CD4-positive, alpha-beta T cell (primary cell): ENCODE results near the gene C11orf54. TPM values are rescaled to one million over a fixed set of nuclear protein-coding genes. Genes with fewer than 3 reads are reported as not detected.

Experiments used
- ATAC-seq: fragments of 200-7000 bp; cut with Tn5 transposase; one replicate; pipeline ENCODE4 v1.10.0; 2022; ENCODE audit warnings: mild to moderate bottlenecking; ENCODE audit not compliant: poor library complexity
- CTCF ChIA-PET: fragments of 350-600 bp; sonication (Branson Sonifier 250); formaldehyde crosslinking; loops from one replicate; lab custom pipeline; 2021; ENCODE audit warnings: antibody characterized with exemption, inconsistent platforms; lab: Charles Lee
- POLR2A ChIA-PET: fragments of 350-600 bp; sonication (Branson Sonifier 250); formaldehyde crosslinking; loops from one replicate; lab custom pipeline; 2021; ENCODE audit warnings: antibody characterized with exemption, inconsistent platforms; lab: Charles Lee
- DNase-seq, 14 experiments: peaks; one replicate each; pipeline ENCODE4 v3.0.0-alpha.2; 2013 to 2020; ENCODE audit warnings: mixed read lengths in 2 of 14
- H3K27ac ChIP-seq, 2 donors: one replicate each; pipeline versions ENCODE4 v1.5.1 to v1.7.0; 2013; ENCODE audit warnings: low read length in 2 of 2, low read depth in 1 of 2, mild to moderate bottlenecking in 1 of 2
- H3K27me3 ChIP-seq, 2 experiments: 1 replicate in 1 of 2; 2 replicates in 1 of 2; pipeline versions ENCODE4 v1.6.1 to v1.7.0; 2013; ENCODE audit warnings: low read length in 2 of 2, control low read depth in 1 of 2, mild to moderate bottlenecking in 1 of 2, moderate library complexity in 1 of 2; ENCODE audit not compliant: insufficient read depth in 2 of 2, control insufficient read depth in 1 of 2
- H3K36me3 ChIP-seq: one replicate; pipeline ENCODE4 v1.6.1; 2013; ENCODE audit warnings: low read length, control low read depth; ENCODE audit not compliant: insufficient read depth
- H3K4me1 ChIP-seq: one replicate; pipeline ENCODE4 v1.6.1; 2013; ENCODE audit warnings: low read length, control low read depth; ENCODE audit not compliant: insufficient read depth
- H3K4me3 ChIP-seq: one replicate; pipeline ENCODE4 v1.5.1; 2013; ENCODE audit warnings: mild to moderate bottlenecking, low read length, moderate library complexity
- H3K9me3 ChIP-seq, 2 experiments: 1 replicate in 1 of 2; 2 replicates in 1 of 2; pipeline versions ENCODE4 v1.6.1 to v1.7.0; 2013; ENCODE audit warnings: low read length in 2 of 2, mild to moderate bottlenecking in 2 of 2, control low read depth in 1 of 2, moderate library complexity in 1 of 2; ENCODE audit not compliant: control insufficient read depth in 1 of 2, insufficient read depth in 1 of 2
- H3K27ac Mint-ChIP-seq: one replicate; pipeline ENCODE4 v1.8.0; 2020; ENCODE audit warnings: mixed read lengths
- H3K27me3 Mint-ChIP-seq: one replicate; pipeline ENCODE4 v1.8.0; 2021; ENCODE audit warnings: mixed read lengths
- H3K36me3 Mint-ChIP-seq: one replicate; pipeline ENCODE4 v1.8.0; 2021; ENCODE audit warnings: low read depth, mixed read lengths
- H3K4me1 Mint-ChIP-seq: one replicate; pipeline ENCODE4 v1.8.0; 2021; ENCODE audit warnings: low read depth, mixed read lengths
- H3K4me3 Mint-ChIP-seq: one replicate; pipeline ENCODE4 v1.8.0; 2020; ENCODE audit warnings: mild to moderate bottlenecking, mixed read lengths
- H3K9me3 Mint-ChIP-seq: one replicate; pipeline ENCODE4 v1.8.0; 2020; ENCODE audit warnings: mixed read lengths
- intact Hi-C, 2 experiments: fragments of 100-400 bp; cut with DNase I in 1 of 2; cut with micrococcal nuclease in 1 of 2; formaldehyde crosslinking; loops; one replicate each; pipeline versions ENCODE4 v1.15.1 to v1.9.0; 2023 to 2025; cut with DNase I, micrococcal nuclease
- microRNA-seq: library from miRNA; unstranded; fragments of <30 nt; microRNA quantifications from one replicate; pipeline ENCODE4 v1.2.0, GENCODE V29; 2021; ENCODE audit warnings: borderline microRNAs expressed, borderline replicate concordance
- total RNA-seq, 174 experiments: library from RNA in 2 of 174; stranded (reverse) in 2 of 174; gene quantifications; one replicate each; pipeline ENCODE4 v1.2.3 and lab custom pipeline; 2021 to 2026
- TF ChIP-seq, protein P1 (sequence below): fragments of 200-600 bp; IDR thresholded peaks from one replicate; pipeline ENCODE4 v1.8.0; 2022; ENCODE audit warnings: antibody characterized with exemption, mild to moderate bottlenecking

The C11orf54 gene
- total RNA-seq, 2 experiments from 2014 or later: 6.8 to 8.0 TPM

DNA sequence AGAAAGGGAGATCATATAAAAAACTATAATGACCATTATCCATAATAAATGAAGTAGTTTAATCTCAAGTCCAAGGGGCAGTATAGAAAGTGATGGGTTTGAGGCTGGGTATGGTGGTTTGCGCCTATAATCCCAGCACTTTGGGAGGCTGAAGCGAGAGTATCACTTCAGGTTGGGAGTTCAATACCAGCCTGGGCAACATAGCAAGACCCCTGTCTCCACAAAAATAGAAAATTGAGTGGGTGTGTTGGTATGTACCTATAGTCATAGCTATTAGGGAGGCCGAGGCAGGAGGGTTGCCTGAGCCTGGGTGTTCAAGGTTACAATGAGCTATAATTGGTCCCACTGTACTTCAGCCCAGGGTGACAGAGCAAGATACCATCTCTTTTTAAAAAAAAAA, 66.5 kb downstream of the C11orf54 start:
- H3K36me3 ChIP-seq: peaks cover 95% of the 10 kb centered on the region
- Mint-ChIP-seq H3K4me1 (no peaks in the 10 kb centered on the region), H3K9me3 (no peaks in the 10 kb centered on the region), H3K27ac (no peak overlapping the region), H3K27me3 (no peaks in the 10 kb centered on the region), H3K36me3 (peaks cover 93% of the 10 kb centered on the region), H3K4me3 (no peak overlapping the region)
- no peaks in the 10 kb centered on the region for H3K27me3 ChIP-seq
- DNase-seq: no peak
- H3K4me3 ChIP-seq: no peak overlapping the region
- no peak overlapping the region for H3K27ac ChIP-seq
- ChIA-PET CTCF (no interaction called here), POLR2A (no interaction called here)
- no peaks in the 10 kb centered on the region for H3K4me1 ChIP-seq
- no peak for ATAC-seq
- TF ChIP-seq, protein P1, sequence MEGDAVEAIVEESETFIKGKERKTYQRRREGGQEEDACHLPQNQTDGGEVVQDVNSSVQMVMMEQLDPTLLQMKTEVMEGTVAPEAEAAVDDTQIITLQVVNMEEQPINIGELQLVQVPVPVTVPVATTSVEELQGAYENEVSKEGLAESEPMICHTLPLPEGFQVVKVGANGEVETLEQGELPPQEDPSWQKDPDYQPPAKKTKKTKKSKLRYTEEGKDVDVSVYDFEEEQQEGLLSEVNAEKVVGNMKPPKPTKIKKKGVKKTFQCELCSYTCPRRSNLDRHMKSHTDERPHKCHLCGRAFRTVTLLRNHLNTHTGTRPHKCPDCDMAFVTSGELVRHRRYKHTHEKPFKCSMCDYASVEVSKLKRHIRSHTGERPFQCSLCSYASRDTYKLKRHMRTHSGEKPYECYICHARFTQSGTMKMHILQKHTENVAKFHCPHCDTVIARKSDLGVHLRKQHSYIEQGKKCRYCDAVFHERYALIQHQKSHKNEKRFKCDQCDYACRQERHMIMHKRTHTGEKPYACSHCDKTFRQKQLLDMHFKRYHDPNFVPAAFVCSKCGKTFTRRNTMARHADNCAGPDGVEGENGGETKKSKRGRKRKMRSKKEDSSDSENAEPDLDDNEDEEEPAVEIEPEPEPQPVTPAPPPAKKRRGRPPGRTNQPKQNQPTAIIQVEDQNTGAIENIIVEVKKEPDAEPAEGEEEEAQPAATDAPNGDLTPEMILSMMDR: no peak
- intact Hi-C loops: no loop called here
- no peaks in the 10 kb centered on the region for H3K9me3 ChIP-seq

DNA sequence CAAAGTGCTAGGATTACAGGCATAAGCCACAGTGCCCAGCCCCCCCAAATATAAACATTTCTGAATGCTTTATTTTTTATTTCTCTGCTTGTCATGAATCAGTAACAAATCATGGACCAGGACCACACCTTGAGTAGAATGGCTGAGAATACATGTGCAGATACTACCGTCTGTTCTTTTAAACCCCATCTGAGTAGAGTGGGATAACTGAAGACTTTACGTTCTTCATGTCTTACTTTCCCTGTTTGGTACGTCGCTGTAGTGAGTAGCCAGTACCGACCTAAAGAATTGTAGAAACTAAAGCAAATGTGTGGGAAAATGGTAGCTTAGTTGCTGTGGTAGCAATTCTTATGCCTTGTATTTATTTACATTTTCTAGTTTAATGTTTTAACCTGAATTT, 72.5 kb downstream of the C11orf54 start:
- H3K27me3 Mint-ChIP-seq: no peaks in the 10 kb centered on the region
- no peak for DNase-seq
- Histone ChIP-seq H3K9me3 (no peaks in the 10 kb centered on the region), H3K4me1 (no peaks in the 10 kb centered on the region), H3K27me3 (no peaks in the 10 kb centered on the region), H3K36me3 (peaks cover 66% of the 10 kb centered on the region), H3K4me3 (no peak overlapping the region), H3K27ac (no peak overlapping the region)
- H3K4me3 Mint-ChIP-seq: no peak overlapping the region
- intact Hi-C loops: no loop called here
- no peak overlapping the region for H3K27ac Mint-ChIP-seq
- TF ChIP-seq, protein P1: no peak
- CTCF ChIA-PET: no interaction called here
- ATAC-seq: no peak
- H3K9me3 Mint-ChIP-seq: no peaks in the 10 kb centered on the region
- H3K36me3 Mint-ChIP-seq: peaks cover 73% of the 10 kb centered on the region
- POLR2A ChIA-PET: no interaction called here
- no peaks in the 10 kb centered on the region for H3K4me1 Mint-ChIP-seq

Small RNAs within 50 kb of the gene (microRNA-seq; reads per million reads assigned to microRNA genes)
- 2.8 reads per million, percentile 14 among the genes with 10 or more reads in this experiment for gene MIR1304

Other genes starting within 250 kb of the C11orf54 start
- under 1 TPM in 1 of 2 experiments, not detected in 1; 0.30 TPM for gene SMCO4, start 198.3 kb upstream of the C11orf54 start, total RNA-seq
- gene CEP295, start 80.0 kb upstream of the C11orf54 start, total RNA-seq: 10 to 100 TPM; 11.2 to 13.1 TPM
- 100 to 1,000 TPM; 161 to 173 TPM for gene TAF1D, start 177 bp upstream of the C11orf54 start, total RNA-seq
- gene MED17, start 42.6 kb downstream of the C11orf54 start, total RNA-seq: 10 to 100 TPM; 63.1 to 63.6 TPM
- gene VSTM5, start 108.9 kb downstream of the C11orf54 start, total RNA-seq: not detected